GM04503 (cell line): ENCODE data around the gene ADAM8.
"Not testable (repeated sequence)": the region's sequence is repeated elsewhere in the genome, so short reads cannot be mapped to it uniquely, and the experiment has no call there.

Source experiments
- DNase-seq: peaks from one replicate; pipeline ENCODE4 v3.0.0-alpha.2; 2012; ENCODE audit warnings: low read depth

ADAM8 gene

GRCh38 chr10:133276435-133277201 is at the start of gene ADAM8:
ADAM8 (minus strand) TSS chr10:133276868; CDS start chr10:133276817, 51 bp downstream.
- no peak for DNase-seq

- DNase-seq, result no peak
Measured at GRCh38 chr10:133326223-133326551, 49.5 kb upstream of the ADAM8 start.

- DNase-seq, result no peak
Measured at GRCh38 chr10:133325440-133326222, 49.0 kb upstream of the ADAM8 start.

GRCh38 chr10:133324857-133325260 is 48.2 kb upstream of the ADAM8 start:
- DNase-seq, result no peak

- no peak for DNase-seq
Measured at GRCh38 chr10:133324198-133324792, 47.6 kb upstream of the ADAM8 start.

GRCh38 chr10:133322064-133322709 is 45.5 kb upstream of the ADAM8 start:
- DNase-seq, result not testable (repeated sequence)

- DNase-seq, result not testable (repeated sequence)
Measured at GRCh38 chr10:133320852-133321422, 44.3 kb upstream of the ADAM8 start.

- DNase-seq, result no peak
Measured at GRCh38 chr10:133318494-133319127, 41.9 kb upstream of the ADAM8 start.

- no peak for DNase-seq
Measured at GRCh38 chr10:133316732-133317131, 40.1 kb upstream of the ADAM8 start.

- DNase-seq, result no peak
Measured at GRCh38 chr10:133316266-133316665, 39.6 kb upstream of the ADAM8 start.

- DNase-seq, result no peak
Measured at GRCh38 chr10:133315847-133316246, 39.2 kb upstream of the ADAM8 start.

- DNase-seq, result no peak
Measured at GRCh38 chr10:133314911-133315310, 38.2 kb upstream of the ADAM8 start.

- DNase-seq, result no peak
Measured at GRCh38 chr10:133313192-133313591, 36.5 kb upstream of the ADAM8 start.

GRCh38 chr10:133312769-133313145 is 36.1 kb upstream of the ADAM8 start:
- DNase-seq, result no peak

- no peak for DNase-seq
Measured at GRCh38 chr10:133312016-133312768, 35.5 kb upstream of the ADAM8 start.

GRCh38 chr10:133311570-133311969 is 34.9 kb upstream of the ADAM8 start:
- DNase-seq, result no peak

GRCh38 chr10:133310789-133311188 is 34.1 kb upstream of the ADAM8 start:
- DNase-seq, result no peak

GRCh38 chr10:133310399-133310755 is 33.7 kb upstream of the ADAM8 start:
- DNase-seq, result no peak

- DNase-seq, result no peak
Measured at GRCh38 chr10:133309720-133310398, 33.2 kb upstream of the ADAM8 start.

- no peak for DNase-seq
Measured at GRCh38 chr10:133309100-133309719, 32.5 kb upstream of the ADAM8 start.
